ENCODE data around the gene APEH.

DNA sequence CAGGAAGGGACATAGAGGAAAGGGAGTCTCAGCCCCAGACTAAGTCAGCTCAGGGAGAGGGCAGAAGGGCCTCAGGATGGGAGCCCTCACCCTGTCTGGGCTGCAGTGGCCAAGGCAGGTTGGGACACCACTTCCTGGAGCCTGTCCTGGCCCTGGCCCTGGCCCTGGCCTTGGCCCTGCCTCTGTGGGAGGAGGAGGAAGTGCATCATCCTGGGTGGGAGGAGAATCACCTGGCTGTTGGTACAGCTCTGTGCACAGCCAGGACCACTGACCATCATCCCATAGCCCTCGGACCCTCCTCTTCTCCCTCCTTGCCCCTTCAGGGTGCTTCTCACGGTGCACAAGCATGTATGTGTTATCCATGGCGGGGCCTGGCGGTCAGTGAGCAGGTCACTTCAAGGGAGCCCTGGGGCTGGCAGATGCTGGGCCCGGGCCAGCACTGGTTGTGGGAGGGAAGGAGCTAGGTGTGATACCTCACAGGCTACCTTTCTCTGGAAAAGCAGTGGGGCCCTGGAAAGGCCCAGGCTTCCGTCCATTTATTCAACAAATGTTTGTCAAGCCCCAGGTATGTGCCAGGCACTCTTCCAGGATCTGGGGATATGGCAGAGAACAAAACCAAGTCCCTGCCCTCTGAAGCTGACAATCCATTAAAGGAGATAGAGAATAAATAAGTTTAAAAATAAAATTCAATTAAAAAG lies 8.2 kb upstream of the APEH start:
- TF ChIP-seq POLR2A (IDR thresholded peaks at IDR 0.05) = no peak
- TF ChIP-seq, protein P1, sequence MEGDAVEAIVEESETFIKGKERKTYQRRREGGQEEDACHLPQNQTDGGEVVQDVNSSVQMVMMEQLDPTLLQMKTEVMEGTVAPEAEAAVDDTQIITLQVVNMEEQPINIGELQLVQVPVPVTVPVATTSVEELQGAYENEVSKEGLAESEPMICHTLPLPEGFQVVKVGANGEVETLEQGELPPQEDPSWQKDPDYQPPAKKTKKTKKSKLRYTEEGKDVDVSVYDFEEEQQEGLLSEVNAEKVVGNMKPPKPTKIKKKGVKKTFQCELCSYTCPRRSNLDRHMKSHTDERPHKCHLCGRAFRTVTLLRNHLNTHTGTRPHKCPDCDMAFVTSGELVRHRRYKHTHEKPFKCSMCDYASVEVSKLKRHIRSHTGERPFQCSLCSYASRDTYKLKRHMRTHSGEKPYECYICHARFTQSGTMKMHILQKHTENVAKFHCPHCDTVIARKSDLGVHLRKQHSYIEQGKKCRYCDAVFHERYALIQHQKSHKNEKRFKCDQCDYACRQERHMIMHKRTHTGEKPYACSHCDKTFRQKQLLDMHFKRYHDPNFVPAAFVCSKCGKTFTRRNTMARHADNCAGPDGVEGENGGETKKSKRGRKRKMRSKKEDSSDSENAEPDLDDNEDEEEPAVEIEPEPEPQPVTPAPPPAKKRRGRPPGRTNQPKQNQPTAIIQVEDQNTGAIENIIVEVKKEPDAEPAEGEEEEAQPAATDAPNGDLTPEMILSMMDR (IDR thresholded peaks at IDR 0.05) = no peak

Data from body of pancreas (tissue), 4 donors.